GM19025 (cell line): ENCODE results near the gene ARHGAP6.
"Not testable (repeated sequence)": the region's sequence is repeated elsewhere in the genome, so short reads cannot be mapped to it uniquely, and the experiment has no call there.

ENCODE experiments used
- ATAC-seq: cut with Tn5 transposase; IDR thresholded peaks from one replicate; pipeline ENCODE4 v1.9.1; 2021; ENCODE audit warnings: mild to moderate bottlenecking, low read depth, moderate library complexity; ENCODE audit not compliant: unreplicated experiment

Gene ARHGAP6

GRCh38 chrX:11648705-11649519 is 16.8 kb downstream of the ARHGAP6 start:
- no peak for ATAC-seq

DNA sequence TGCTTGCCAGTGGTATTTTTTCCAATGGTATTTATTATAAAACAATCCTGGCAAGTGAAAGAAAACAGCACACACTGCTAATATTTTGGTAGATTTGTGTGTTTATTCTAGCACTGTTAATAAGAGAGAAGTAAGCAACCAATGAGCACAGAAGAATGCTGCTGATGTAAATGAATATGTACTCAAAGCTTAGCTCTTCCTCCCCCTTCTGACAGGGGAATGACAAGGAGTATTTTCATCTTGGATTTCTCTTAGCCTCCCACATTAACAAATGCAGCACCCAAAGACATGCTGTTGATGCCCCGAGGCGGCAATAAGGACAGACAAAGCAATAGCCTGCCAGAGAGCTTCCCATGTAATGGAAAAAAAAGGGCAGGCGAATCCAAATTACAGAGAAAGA is 18.6 kb downstream of the ARHGAP6 start:
- no peak for ATAC-seq

- ATAC-seq = no peak
These were observed 24.2 kb downstream of the ARHGAP6 start for GRCh38 chrX:11641349-11642065.

DNA sequence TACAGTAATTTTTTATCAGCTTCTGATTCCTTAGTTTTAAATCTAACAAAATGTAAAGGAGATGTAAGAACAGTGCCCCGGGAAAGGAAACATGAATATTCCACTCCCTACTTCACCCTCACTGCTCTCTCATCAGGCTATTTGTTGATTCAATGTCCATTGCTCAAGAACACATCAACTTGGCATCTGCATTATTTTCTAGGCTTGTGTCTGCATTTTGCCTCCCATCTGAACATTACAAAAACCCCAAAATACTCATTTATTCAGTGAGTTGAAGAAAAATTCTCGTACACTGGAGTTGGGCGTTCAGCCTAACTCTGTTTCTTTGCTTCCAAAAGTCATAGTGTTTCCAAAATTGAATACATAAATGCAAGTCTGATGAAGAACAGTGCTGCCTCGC is 25.6 kb downstream of the ARHGAP6 start:
- ATAC-seq = no peak

DNA sequence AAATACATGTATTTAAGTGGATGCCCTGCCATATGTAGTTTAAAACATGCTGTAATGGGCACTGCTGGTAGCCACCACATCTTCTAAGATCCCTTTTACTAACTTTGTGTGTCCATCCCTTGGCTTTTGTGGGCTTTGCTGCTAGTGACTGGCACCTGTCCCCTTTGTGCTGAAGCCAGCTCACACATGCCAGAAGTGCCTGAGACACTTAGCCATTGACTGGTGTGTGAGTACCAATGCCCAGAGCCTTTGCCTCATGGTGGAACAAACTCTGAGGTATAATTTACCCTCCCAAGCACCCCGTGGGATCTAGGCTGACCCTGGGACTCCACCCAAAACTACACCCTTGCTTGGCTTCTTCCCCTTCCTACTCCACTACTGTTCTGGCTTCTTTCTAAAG is 33.0 kb downstream of the ARHGAP6 start:
- ATAC-seq = no peak

- ATAC-seq = peak; percentile 58
These were observed 36.0 kb downstream of the ARHGAP6 start for GRCh38 chrX:11629593-11630211.

GRCh38 chrX:11628399-11628798 is 37.3 kb downstream of the ARHGAP6 start:
- ATAC-seq = no peak

DNA sequence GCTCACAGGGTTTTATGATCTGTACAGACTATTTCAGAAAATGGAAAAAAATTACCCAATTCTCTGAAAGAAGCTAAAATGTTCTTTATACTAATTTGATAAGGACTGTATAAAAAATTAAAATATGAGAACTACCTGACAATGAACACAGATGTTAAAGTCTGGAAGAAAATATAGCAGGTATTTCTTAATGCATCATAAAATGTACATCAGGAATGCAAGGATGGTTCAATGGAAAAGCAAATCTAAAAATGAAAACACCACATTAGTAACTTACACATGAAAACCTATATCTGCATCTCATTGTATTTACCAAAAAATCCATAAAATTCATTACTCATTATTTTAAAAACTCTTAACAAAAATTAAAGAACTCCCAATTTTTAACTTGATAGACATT is 39.4 kb downstream of the ARHGAP6 start:
- no peak for ATAC-seq

GRCh38 chrX:11619441-11619840 is 46.3 kb downstream of the ARHGAP6 start:
- no peak for ATAC-seq

- ATAC-seq = not testable (repeated sequence)
These were observed 51.5 kb downstream of the ARHGAP6 start for GRCh38 chrX:11614253-11614652.

DNA sequence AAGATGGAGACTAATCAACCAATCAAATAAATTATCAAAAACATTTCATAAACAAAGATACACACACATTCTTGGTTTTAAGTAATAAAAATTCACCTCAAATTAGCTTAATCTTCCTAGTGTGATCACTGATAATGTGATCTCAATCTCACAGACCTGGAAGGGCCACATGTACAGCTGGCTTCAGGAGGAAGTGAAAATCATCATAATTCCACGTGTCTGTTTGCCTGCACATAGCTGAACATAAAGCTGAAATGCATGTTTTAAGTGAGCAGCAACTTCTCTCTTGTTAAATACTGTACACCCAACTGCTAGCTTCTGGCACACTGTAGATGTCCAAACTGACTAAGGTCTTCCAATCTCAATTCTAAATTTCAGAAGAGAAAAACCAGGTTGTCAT is 53.8 kb downstream of the ARHGAP6 start:
- no peak for ATAC-seq

DNA sequence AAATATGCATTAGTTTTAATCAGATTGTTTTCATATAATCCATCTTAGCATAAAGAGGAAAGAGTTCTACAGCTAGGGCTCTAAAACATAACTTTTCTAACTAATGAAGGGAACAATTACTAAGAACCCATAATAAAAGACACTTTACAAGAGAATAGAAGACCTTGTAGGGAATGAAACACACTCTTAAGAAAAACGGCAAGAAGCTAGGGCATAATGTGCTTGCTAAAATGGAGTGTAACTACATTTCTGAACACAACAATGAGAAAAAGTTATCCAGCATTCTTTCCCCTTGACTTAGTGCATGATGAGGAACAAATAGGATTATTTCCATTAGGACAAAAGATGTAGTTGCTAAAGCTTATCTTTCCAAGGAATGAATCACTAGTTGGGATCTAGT is 54.6 kb downstream of the ARHGAP6 start:
- no peak for ATAC-seq

GRCh38 chrX:11609109-11609508 is 56.6 kb downstream of the ARHGAP6 start:
- peak; percentile 52 for ATAC-seq

- no peak for ATAC-seq
These were observed 59.3 kb downstream of the ARHGAP6 start for GRCh38 chrX:11606408-11606807.

- no peak for ATAC-seq
These were observed 65.1 kb downstream of the ARHGAP6 start for GRCh38 chrX:11600578-11600977.

- no peak for ATAC-seq
These were observed 68.2 kb downstream of the ARHGAP6 start for GRCh38 chrX:11597479-11597878.

GRCh38 chrX:11591723-11592346 is 73.9 kb downstream of the ARHGAP6 start:
- ATAC-seq = no peak

- ATAC-seq = no peak
These were observed 76.1 kb downstream of the ARHGAP6 start for GRCh38 chrX:11589641-11590040.

- ATAC-seq = no peak
These were observed 77.6 kb downstream of the ARHGAP6 start for GRCh38 chrX:11588097-11588496.

GRCh38 chrX:11585174-11585573 is 80.5 kb downstream of the ARHGAP6 start:
- no peak for ATAC-seq

DNA sequence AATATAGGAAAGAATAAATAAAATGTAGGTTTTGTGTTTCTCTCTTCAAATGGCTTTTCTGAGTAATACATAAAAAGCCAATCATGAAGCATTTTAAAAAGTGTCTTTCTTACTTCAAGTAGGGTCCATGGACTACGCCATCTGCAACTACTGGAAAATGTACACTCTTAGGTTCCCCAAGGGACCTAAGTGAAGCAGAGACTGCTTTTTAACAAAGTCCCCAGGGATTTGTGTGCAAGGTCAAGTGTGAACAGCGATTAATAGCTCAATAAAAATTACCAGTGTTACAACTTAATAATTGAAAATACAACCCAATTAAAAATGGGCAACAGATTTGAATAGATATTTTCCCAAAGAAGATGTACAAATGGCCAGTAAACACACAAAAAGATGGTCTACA is 84.9 kb downstream of the ARHGAP6 start:
- ATAC-seq = no peak
